ENCODE results near the gene OPRL1.
A peak's percentile ranks its signal among the peaks of the same experiment; 100 is the strongest.

OPRL1 gene

GRCh38 chr20:64080013-64080812 is at the start of gene OPRL1:
OPRL1 (plus strand) TSS chr20:64080082; CDS start chr20:64092721, 12,639 bp downstream.
- DNase-seq (ENCODE audit: low spot score): no peak

- no peak for DNase-seq (ENCODE audit: low spot score)
Observed at GRCh38 chr20:64030371-64031134, 49.3 kb upstream of the OPRL1 start.

GRCh38 chr20:64031822-64032314 is 48.0 kb upstream of the OPRL1 start:
- DNase-seq (ENCODE audit: low spot score): no peak

GRCh38 chr20:64032706-64033624 is 46.9 kb upstream of the OPRL1 start:
- DNase-seq (ENCODE audit: low spot score): no peak

GRCh38 chr20:64033981-64034493 is 45.8 kb upstream of the OPRL1 start:
- no peak for DNase-seq (ENCODE audit: low spot score)

- no peak for DNase-seq (ENCODE audit: low spot score)
Observed at GRCh38 chr20:64035066-64035932, 44.6 kb upstream of the OPRL1 start.

GRCh38 chr20:64035933-64036345 is 43.9 kb upstream of the OPRL1 start, which contains the start of gene C20orf204:
C20orf204 (plus strand) TSS chr20:64036182; CDS start chr20:64036324, 142 bp downstream.
- no peak for DNase-seq (ENCODE audit: low spot score)

GRCh38 chr20:64036346-64037198 is 43.3 kb upstream of the OPRL1 start:
- DNase-seq (ENCODE audit: low spot score): no peak

GRCh38 chr20:64037199-64037497 is 42.7 kb upstream of the OPRL1 start:
- DNase-seq (ENCODE audit: low spot score): no peak

GRCh38 chr20:64037498-64038213 is 42.2 kb upstream of the OPRL1 start:
- DNase-seq (ENCODE audit: low spot score): no peak

- no peak for DNase-seq (ENCODE audit: low spot score)
Observed at GRCh38 chr20:64038224-64038564, 41.7 kb upstream of the OPRL1 start.

- DNase-seq (ENCODE audit: low spot score): peak; percentile 76
Observed at GRCh38 chr20:64038565-64039292, 41.2 kb upstream of the OPRL1 start.

- DNase-seq (ENCODE audit: low spot score): no peak
Observed at GRCh38 chr20:64039293-64040160, 40.4 kb upstream of the OPRL1 start.

- DNase-seq (ENCODE audit: low spot score): no peak
Observed at GRCh38 chr20:64040231-64041039, 39.4 kb upstream of the OPRL1 start.

GRCh38 chr20:64041040-64041780 is 38.7 kb upstream of the OPRL1 start:
- DNase-seq (ENCODE audit: low spot score): no peak

GRCh38 chr20:64041781-64042053 is 38.2 kb upstream of the OPRL1 start:
- DNase-seq (ENCODE audit: low spot score): no peak
